ENCODE measurements around the gene PTGDS. TPM values are rescaled to one million over a fixed set of nuclear protein-coding genes. Genes with fewer than 3 reads are reported as not detected.
"Not testable (repeated sequence)": the region's sequence is repeated elsewhere in the genome, so short reads cannot be mapped to it uniquely, and the experiment has no call there.

Gene PTGDS
- total and polyA plus RNA-seq, 9 of the 15 experiments (the other 6 are each of a cell fraction or from before 2014, with no cell fraction given), result 0.46 to 7.1 (median 2.0) TPM

DNA sequence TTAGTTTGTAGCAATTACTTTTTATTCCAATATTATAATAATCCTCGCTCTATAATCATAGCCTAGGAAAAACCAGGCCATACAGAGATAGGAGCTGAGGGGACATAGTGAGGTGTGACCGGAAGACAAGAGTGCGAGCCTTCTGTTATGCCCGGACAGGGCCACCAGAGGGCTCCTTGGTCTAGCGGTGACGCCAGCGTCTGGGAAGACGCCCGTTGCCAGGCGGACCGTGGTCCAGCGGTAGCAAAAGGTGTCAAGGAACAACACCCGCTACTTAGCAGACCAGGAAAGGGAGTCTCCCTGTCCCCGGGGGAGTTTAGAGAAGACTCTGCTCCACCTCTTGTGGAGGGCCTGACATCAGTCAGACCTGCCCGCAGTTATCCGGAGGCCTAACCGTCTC is 27.0 kb downstream of the PTGDS start (continued):
- TF ChIP-seq, protein P1, sequence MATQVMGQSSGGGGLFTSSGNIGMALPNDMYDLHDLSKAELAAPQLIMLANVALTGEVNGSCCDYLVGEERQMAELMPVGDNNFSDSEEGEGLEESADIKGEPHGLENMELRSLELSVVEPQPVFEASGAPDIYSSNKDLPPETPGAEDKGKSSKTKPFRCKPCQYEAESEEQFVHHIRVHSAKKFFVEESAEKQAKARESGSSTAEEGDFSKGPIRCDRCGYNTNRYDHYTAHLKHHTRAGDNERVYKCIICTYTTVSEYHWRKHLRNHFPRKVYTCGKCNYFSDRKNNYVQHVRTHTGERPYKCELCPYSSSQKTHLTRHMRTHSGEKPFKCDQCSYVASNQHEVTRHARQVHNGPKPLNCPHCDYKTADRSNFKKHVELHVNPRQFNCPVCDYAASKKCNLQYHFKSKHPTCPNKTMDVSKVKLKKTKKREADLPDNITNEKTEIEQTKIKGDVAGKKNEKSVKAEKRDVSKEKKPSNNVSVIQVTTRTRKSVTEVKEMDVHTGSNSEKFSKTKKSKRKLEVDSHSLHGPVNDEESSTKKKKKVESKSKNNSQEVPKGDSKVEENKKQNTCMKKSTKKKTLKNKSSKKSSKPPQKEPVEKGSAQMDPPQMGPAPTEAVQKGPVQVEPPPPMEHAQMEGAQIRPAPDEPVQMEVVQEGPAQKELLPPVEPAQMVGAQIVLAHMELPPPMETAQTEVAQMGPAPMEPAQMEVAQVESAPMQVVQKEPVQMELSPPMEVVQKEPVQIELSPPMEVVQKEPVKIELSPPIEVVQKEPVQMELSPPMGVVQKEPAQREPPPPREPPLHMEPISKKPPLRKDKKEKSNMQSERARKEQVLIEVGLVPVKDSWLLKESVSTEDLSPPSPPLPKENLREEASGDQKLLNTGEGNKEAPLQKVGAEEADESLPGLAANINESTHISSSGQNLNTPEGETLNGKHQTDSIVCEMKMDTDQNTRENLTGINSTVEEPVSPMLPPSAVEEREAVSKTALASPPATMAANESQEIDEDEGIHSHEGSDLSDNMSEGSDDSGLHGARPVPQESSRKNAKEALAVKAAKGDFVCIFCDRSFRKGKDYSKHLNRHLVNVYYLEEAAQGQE (IDR thresholded peaks at IDR 0.05; ENCODE audit: borderline replicate concordance), result peak; percentile 53; the same call in 1 of the 2 replicates
- TF ChIP-seq, protein P1 (CRISPR knock-in tag; IDR thresholded peaks at IDR 0.05; ENCODE audit: low read depth), result not testable (repeated sequence)
